HL-60 (cell line): ENCODE results near the gene OXCT1.

Source experiments
- DNase-seq, 2 experiments: peaks; one replicate each; pipeline ENCODE4 v3.0.0-alpha.2; 2010 to 2020; ENCODE audit warnings: low read depth in 1 of 2, low spot score in 1 of 2
- H3K27ac ChIP-seq: fragments of 250-450 bp; sonication (Bioruptor Pico); replicated peaks from 2 replicates; pipeline ENCODE4 v1.5.1; 2020; ENCODE audit warnings: mild to moderate bottlenecking, moderate library complexity
- H3K27me3 ChIP-seq: fragments of 250-450 bp; sonication (Bioruptor Pico); 2 replicates; pipeline ENCODE4 v1.5.1; 2021; ENCODE audit warnings: mild to moderate bottlenecking, moderate library complexity; ENCODE audit not compliant: insufficient read depth, poor library complexity, severe bottlenecking
- H3K4me3 ChIP-seq: replicated peaks from 2 replicates; pipeline ENCODE4 v1.5.1; 2011; ENCODE audit warnings: mild to moderate bottlenecking, control low read depth, low read length; ENCODE audit not compliant: insufficient read depth
- CTCF ChIP-seq: IDR thresholded peaks from one replicate; pipeline ENCODE4 v1.5.1; 2011; ENCODE audit warnings: low read length, control low read depth, inconsistent platforms; ENCODE audit not compliant: insufficient read depth
- GABPA ChIP-seq: IDR thresholded peaks from 2 replicates; pipeline ENCODE4 v1.6.1; 2012; ENCODE audit warnings: low read depth
- POLR2AphosphoS5 ChIP-seq: IDR thresholded peaks from 2 replicates; pipeline ENCODE4 v1.6.1; 2012; ENCODE audit warnings: low read depth
- REST ChIP-seq: IDR thresholded peaks from 2 replicates; pipeline ENCODE4 v1.6.1; 2012; ENCODE audit warnings: low read depth; ENCODE audit not compliant: insufficient replicate concordance
- SPI1 ChIP-seq: IDR thresholded peaks from 2 replicates; pipeline ENCODE4 v1.6.1; 2012; ENCODE audit warnings: low read depth, mild to moderate bottlenecking, borderline replicate concordance

Gene OXCT1

DNA sequence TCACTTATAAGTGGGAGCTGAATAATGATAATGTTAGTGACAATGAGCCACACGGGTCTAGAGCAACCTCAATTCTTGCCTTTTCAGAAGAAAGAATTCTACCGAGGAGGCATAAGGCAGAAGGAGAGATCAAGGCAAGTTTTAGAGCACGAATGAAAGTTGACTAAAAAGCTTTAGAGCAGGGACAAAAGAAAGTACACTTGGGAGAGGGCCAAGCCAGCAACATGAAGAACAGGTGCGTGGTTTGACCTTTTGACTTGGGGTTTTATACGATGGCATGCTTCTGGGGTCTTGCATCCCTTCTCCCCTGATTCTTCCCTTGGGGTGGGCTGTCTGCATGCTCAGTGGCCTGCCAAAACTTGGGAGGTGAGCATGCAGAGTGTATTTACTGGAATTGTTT, 12.5 kb upstream of the OXCT1 start:
- TF ChIP-seq SPI1, result no peak
- no peak for TF ChIP-seq CTCF
- no peak for TF ChIP-seq POLR2AphosphoS5
- TF ChIP-seq REST, result no peak
- TF ChIP-seq GABPA, result no peak
- Histone ChIP-seq H3K27me3 (no peaks in the 10 kb centered on the region), H3K27ac (no peak overlapping the region), H3K4me3 (no peak overlapping the region)
- DNase-seq, result no peak

DNA sequence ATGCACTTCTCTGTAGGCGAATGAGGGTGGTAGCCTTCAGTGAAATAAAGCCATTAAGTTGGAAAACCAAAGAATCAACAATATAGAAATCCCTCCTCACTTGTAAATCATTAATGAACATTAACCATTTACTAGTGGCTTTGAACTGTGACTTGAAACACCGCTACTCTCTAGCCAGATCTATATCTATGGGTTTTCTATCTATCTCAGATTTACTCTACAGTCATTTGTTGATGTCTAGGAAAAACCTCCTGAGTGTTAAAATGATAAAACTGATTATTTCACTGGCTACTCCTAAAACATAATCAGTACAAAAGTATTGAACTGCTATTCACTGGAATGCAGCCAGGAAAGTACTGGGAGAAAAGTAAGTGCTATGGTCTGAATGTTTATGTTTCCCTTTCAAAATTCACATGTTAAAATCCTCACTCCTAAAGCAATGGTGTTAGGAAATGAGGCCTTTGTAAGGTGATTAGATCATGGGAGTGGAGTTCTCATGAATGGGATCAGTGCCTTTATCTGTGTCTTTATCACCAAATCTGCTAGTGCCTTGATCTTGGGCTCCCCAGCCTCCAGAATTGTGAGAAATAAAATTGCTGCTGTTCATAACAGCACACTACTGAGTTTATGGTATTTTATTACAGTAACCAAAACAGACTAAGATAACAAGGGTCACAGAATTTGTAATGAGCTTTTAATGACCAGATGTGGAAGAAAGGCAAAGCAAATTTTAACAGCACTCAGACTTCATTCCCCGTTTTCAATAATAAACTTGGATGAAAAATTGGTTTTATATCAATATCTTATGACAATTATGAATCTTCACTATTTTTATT, 8.6 kb upstream of the OXCT1 start:
- no peaks in the 10 kb centered on the region for H3K27me3 ChIP-seq
- no peak overlapping the region for H3K27ac ChIP-seq
- DNase-seq, result no peak
- TF ChIP-seq CTCF, result no peak
- no peak for TF ChIP-seq SPI1
- no peak for TF ChIP-seq POLR2AphosphoS5
- TF ChIP-seq REST, result no peak
- TF ChIP-seq GABPA, result no peak
- H3K4me3 ChIP-seq, result no peak overlapping the region

DNA sequence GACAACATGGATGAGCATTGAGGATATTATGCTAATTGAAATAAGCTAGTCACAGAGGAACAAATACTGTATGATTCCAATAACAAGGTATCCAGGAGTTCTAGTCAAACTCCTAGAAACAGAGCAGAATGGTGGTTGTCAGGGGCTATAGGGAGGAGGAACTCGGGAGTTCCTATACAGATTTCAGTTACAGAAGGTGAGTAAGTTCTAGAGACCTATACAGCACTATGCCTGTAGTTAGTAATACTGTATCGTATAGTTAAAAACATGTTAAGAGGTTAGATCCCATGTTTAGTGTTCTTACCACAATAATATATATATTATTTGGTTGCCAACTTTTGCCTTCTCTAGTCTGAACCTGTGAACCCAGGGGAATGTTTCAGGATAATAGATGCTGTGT, 7.9 kb upstream of the OXCT1 start:
- Histone ChIP-seq H3K27ac (no peak overlapping the region), H3K4me3 (no peak overlapping the region), H3K27me3 (no peaks in the 10 kb centered on the region)
- TF ChIP-seq CTCF (no peak), GABPA (no peak), SPI1 (no peak), REST (no peak), POLR2AphosphoS5 (no peak)
- no peak for DNase-seq
